Kidney (tissue), 14 donors: ENCODE results near the gene EIF5A. TPM values are rescaled to one million over a fixed set of nuclear protein-coding genes. Genes with fewer than 3 reads are reported as not detected.

ENCODE experiments used
- DNase-seq, 5 donors: peaks; one replicate each; pipeline ENCODE4 v3.0.0-alpha.2; 2013 to 2020
- FAIRE-seq: peaks from 2 replicates; lab custom pipeline; 2012; peaks lifted over from hg19 to GRCh38; lab: Jason Lieb, UNC
- H3K27ac ChIP-seq, 2 donors: one replicate each; pipeline ENCODE4 v1.7.0; 2013; ENCODE audit warnings: low read depth in 2 of 2, low read length in 2 of 2, inconsistent platforms in 1 of 2
- H3K27me3 ChIP-seq: one replicate; pipeline ENCODE4 v1.7.1; 2013; ENCODE audit warnings: low read length, inconsistent platforms; ENCODE audit not compliant: control insufficient read depth, insufficient read depth
- H3K36me3 ChIP-seq, 3 donors: one replicate each; pipeline versions ENCODE4 v1.7.0 to v1.7.1; 2013; ENCODE audit warnings: low read length in 3 of 3, control low read depth in 1 of 3, inconsistent platforms in 1 of 3; ENCODE audit not compliant: insufficient read depth in 3 of 3, control insufficient read depth in 2 of 3
- H3K4me1 ChIP-seq, 3 donors: one replicate each; pipeline versions ENCODE4 v1.7.0 to v1.7.1; 2013; ENCODE audit warnings: low read length in 3 of 3, inconsistent platforms in 1 of 3, low read depth in 1 of 3; ENCODE audit not compliant: control insufficient read depth in 2 of 3, insufficient read depth in 2 of 3
- H3K4me3 ChIP-seq, 3 donors: one replicate each; pipeline versions ENCODE4 v1.7.0 to v1.8.1; 2013; ENCODE audit warnings: low read length in 3 of 3, control low read depth in 1 of 3, inconsistent platforms in 1 of 3
- H3K9ac ChIP-seq, 3 donors: one replicate each; pipeline versions ENCODE4 v1.7.0 to v1.7.1; 2013; ENCODE audit warnings: low read length in 3 of 3, control low read depth in 1 of 3, inconsistent platforms in 1 of 3
- H3K9me3 ChIP-seq, 3 donors: one replicate each; pipeline versions ENCODE4 v1.7.0 to v1.7.1; 2013; ENCODE audit warnings: low read length in 3 of 3, control low read depth in 1 of 3, inconsistent platforms in 1 of 3; ENCODE audit not compliant: control insufficient read depth in 2 of 3, insufficient read depth in 1 of 3
- intact Hi-C: fragments of 100-400 bp; cut with DNase I; formaldehyde crosslinking; loops from one replicate; pipeline ENCODE4 v1.11.1; 2022
- polyA plus RNA-seq: library from polyadenylated mRNA; stranded (reverse); fragments of 350-450 nt; fragmentation: Illumina TruSeq; extraction: RNeasy Lipid Tissue Mini Kit (QIAGEN cat#74804); gene quantifications from one replicate; pipeline ENCODE4 v1.2.3, GENCODE V29; 2014; ENCODE audit warnings: low read depth, low replicate concordance; ENCODE audit not compliant: insufficient read depth
- total RNA-seq: library from RNA; stranded (reverse); fragmentation: NEBNext Ultra II Directional; extraction: Animal tissue kit (Norgen Biotek cat#: 25700); gene quantifications from one replicate; pipeline ENCODE4 v1.2.1, GENCODE V29; 2021
- TF ChIP-seq, protein P1 (sequence below): IDR thresholded peaks from 3 replicates; pipeline ENCODE4 v1.5.1; 2012; ENCODE audit warnings: mild to moderate bottlenecking, moderate library complexity, borderline replicate concordance; ENCODE audit not compliant: insufficient read depth; ENCODE audit errors: extremely low read depth
- donor health status: control.
- donor health status: control.
- donor health status: control.
- donor health status: control.
- donor health status: control.
- donor health status: DM: yes; HTN: yes; CAD: no.
- donor health status: Normal renal cell carcinoma (clear cell type).

Gene EIF5A
- total and polyA plus RNA-seq, 2 donors from 2014 or later, result 306 to 434 TPM

DNA sequence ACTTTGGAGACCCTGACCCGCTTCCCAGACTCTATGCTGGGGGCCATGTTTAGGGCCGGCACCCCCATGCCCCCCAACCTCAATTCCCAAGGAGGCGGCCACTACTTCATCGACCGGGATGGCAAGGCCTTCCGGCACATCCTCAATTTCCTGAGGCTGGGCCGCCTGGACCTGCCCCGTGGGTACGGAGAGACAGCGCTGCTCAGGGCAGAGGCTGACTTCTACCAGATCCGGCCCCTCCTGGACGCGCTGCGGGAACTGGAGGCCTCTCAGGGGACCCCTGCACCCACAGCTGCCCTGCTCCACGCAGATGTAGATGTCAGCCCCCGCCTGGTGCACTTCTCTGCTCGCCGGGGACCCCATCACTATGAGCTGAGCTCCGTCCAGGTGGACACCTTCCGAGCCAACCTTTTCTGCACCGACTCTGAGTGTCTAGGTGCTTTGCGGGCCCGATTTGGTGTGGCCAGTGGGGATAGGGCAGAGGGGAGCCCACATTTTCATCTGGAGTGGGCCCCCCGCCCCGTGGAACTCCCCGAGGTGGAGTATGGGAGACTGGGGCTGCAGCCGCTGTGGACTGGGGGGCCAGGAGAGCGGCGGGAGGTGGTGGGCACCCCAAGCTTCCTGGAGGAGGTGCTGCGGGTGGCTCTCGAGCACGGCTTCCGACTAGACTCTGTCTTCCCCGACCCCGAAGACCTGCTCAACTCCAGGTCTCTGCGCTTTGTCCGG lies 45.6 kb downstream of the EIF5A start:
- intact Hi-C loops, result no loop called here
- no peaks in the 10 kb centered on the region for H3K36me3 ChIP-seq
- peak overlapping the region in 1 of 3 donors; percentile 92 for H3K9ac ChIP-seq
- peaks cover 3 to 25% (median 13%) of the 10 kb centered on the region in 3 donors for H3K4me1 ChIP-seq
- FAIRE-seq (no peak), DNase-seq (peak in 2 of 5 donors; percentile 71 to 81)
- TF ChIP-seq, protein P1, sequence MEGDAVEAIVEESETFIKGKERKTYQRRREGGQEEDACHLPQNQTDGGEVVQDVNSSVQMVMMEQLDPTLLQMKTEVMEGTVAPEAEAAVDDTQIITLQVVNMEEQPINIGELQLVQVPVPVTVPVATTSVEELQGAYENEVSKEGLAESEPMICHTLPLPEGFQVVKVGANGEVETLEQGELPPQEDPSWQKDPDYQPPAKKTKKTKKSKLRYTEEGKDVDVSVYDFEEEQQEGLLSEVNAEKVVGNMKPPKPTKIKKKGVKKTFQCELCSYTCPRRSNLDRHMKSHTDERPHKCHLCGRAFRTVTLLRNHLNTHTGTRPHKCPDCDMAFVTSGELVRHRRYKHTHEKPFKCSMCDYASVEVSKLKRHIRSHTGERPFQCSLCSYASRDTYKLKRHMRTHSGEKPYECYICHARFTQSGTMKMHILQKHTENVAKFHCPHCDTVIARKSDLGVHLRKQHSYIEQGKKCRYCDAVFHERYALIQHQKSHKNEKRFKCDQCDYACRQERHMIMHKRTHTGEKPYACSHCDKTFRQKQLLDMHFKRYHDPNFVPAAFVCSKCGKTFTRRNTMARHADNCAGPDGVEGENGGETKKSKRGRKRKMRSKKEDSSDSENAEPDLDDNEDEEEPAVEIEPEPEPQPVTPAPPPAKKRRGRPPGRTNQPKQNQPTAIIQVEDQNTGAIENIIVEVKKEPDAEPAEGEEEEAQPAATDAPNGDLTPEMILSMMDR, result no peak
- peak overlapping the region in 2 of 3 donors; percentile 81 to 88 for H3K4me3 ChIP-seq
- H3K27ac ChIP-seq, result no peak overlapping the region
- H3K27me3 ChIP-seq, result no peaks in the 10 kb centered on the region
- no peaks in the 10 kb centered on the region for H3K9me3 ChIP-seq

DNA sequence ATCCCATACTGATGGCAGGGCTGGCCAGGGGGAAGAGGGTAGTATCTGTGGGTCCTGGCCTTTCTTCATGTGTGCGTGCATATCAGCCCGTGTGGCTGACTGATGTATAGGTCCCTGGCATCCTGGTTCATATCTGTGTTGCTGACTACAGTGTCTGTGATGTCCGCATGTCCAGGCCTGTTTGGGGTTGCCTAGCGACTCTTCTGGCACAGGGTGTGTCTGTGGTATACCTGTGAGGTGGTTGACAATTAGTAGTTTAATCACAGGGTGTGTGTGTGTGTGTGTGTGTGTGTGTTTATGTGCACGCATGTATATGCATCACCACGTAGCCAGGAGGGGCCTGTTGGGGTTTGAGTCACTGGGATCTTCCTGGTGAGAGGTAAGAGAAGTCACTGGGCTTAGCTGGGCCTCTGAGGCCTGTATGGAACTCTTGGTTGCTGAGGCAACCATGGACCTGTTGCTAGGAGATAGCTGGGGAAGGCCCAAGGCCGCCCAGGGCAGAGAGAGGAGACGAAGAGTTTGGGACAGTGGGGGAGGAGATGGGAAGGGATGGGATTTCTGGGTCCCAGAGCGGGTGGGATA lies 46.9 kb downstream of the EIF5A start:
- no peaks in the 10 kb centered on the region for H3K9me3 ChIP-seq
- no peaks in the 10 kb centered on the region for H3K27me3 ChIP-seq
- H3K27ac ChIP-seq, result no peak overlapping the region
- FAIRE-seq (no peak), DNase-seq (peak in 2 of 5 donors; percentile 61 to 63)
- H3K36me3 ChIP-seq, result no peaks in the 10 kb centered on the region
- no peak overlapping the region for H3K4me3 ChIP-seq
- intact Hi-C loops, result no loop called here
- H3K4me1 ChIP-seq, result peaks cover 3 to 25% (median 13%) of the 10 kb centered on the region in 3 donors
- peak overlapping the region in 1 of 3 donors; percentile 43 for H3K9ac ChIP-seq
- TF ChIP-seq, protein P1, result no peak

DNA sequence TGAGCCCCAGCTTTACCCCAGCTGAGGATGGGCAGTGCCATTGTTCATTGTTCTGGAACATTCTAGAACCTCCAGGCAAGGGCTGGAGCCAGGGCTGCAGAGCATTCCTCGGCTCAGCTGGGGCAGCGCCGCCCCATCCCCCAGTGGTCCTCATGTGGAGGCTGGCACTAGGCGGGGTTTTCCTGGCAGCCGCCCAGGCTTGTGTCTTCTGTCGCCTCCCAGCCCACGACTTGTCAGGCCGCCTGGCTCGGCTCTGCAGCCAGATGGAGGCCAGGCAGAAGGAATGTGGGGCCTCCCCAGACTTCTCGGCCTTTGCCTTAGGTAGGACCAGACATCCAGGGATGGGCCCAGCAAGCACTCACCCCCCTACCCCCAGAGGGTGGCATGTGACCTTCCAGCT lies 47.6 kb downstream of the EIF5A start, which contains the start of gene TMEM95:
Gene TMEM95, plus strand, starts transcription at position 104 of the 400 bp plus-strand sequence. Its CDS starts 49 bp downstream, at position 153.
- TF ChIP-seq, protein P1, result no peak
- FAIRE-seq, result no peak
- Histone ChIP-seq H3K9ac (peak within 1 kb of the TSS in 1 of 3 donors; percentile 43), H3K9me3 (no peaks in the 10 kb centered on the region), H3K36me3 (no peaks in the 10 kb centered on the region), H3K4me1 (peaks cover 0 to 20% (median 9%) of the 10 kb centered on the region in 3 donors), H3K4me3 (no peak within 1 kb of the TSS), H3K27me3 (no peaks in the 10 kb centered on the region), H3K27ac (peak within 1 kb of the TSS in 1 of 2 donors; percentile 9)
- DNase-seq, result peak in 3 of 5 donors; percentile 49 to 78 (median 60)
- intact Hi-C loops, result no loop called here
